Measurements from ENCODE around the gene HAUS8. TPM values are rescaled to one million over a fixed set of nuclear protein-coding genes. Genes with fewer than 3 reads are reported as not detected.
A peak's percentile ranks its signal among the peaks of the same experiment; 100 is the strongest.

The HAUS8 gene
- total RNA-seq, 6 experiments from 2014 or later, result 7.6 to 13.2 (median 12.2) TPM

GRCh38 chr19:17078036-17078919, 3.0 kb upstream of the HAUS8 start:
- no peaks in the 10 kb centered on the region for H3K9me3 Mint-ChIP-seq
- peaks cover 4% of the 10 kb centered on the region for H3K27me3 Mint-ChIP-seq (ENCODE audit: insufficient read depth)
- peak overlapping the region; percentile 99 for H3K27ac Mint-ChIP-seq
- TF ChIP-seq, protein P1, sequence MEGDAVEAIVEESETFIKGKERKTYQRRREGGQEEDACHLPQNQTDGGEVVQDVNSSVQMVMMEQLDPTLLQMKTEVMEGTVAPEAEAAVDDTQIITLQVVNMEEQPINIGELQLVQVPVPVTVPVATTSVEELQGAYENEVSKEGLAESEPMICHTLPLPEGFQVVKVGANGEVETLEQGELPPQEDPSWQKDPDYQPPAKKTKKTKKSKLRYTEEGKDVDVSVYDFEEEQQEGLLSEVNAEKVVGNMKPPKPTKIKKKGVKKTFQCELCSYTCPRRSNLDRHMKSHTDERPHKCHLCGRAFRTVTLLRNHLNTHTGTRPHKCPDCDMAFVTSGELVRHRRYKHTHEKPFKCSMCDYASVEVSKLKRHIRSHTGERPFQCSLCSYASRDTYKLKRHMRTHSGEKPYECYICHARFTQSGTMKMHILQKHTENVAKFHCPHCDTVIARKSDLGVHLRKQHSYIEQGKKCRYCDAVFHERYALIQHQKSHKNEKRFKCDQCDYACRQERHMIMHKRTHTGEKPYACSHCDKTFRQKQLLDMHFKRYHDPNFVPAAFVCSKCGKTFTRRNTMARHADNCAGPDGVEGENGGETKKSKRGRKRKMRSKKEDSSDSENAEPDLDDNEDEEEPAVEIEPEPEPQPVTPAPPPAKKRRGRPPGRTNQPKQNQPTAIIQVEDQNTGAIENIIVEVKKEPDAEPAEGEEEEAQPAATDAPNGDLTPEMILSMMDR (IDR thresholded peaks at IDR 0.05), result no peak
- H3K36me3 Mint-ChIP-seq (ENCODE audit: low read depth), result peaks cover 9% of the 10 kb centered on the region
- DNase-seq, result no peak
- peaks cover 68% of the 10 kb centered on the region for H3K4me1 Mint-ChIP-seq (ENCODE audit: low read depth)
- H3K4me3 Mint-ChIP-seq, result peak overlapping the region; percentile 94

- peak overlapping the region; percentile 94 for H3K4me3 Mint-ChIP-seq
- no peak for DNase-seq
- peaks cover 4% of the 10 kb centered on the region for H3K27me3 Mint-ChIP-seq (ENCODE audit: insufficient read depth)
- TF ChIP-seq, protein P1 (IDR thresholded peaks at IDR 0.05), result no peak
- H3K36me3 Mint-ChIP-seq (ENCODE audit: low read depth), result peaks cover 9% of the 10 kb centered on the region
- peak overlapping the region; percentile 99 for H3K27ac Mint-ChIP-seq
- H3K4me1 Mint-ChIP-seq (ENCODE audit: low read depth), result peaks cover 71% of the 10 kb centered on the region
- H3K9me3 Mint-ChIP-seq, result no peaks in the 10 kb centered on the region
Observed at GRCh38 chr19:17077447-17078028, 2.3 kb upstream of the HAUS8 start.

- peaks cover 61% of the 10 kb centered on the region for H3K4me1 Mint-ChIP-seq (ENCODE audit: low read depth)
- peaks cover 9% of the 10 kb centered on the region for H3K36me3 Mint-ChIP-seq (ENCODE audit: low read depth)
- H3K9me3 Mint-ChIP-seq, result no peaks in the 10 kb centered on the region
- TF ChIP-seq, protein P1 (IDR thresholded peaks at IDR 0.05), result no peak
- H3K27me3 Mint-ChIP-seq (ENCODE audit: insufficient read depth), result peaks cover 4% of the 10 kb centered on the region
- DNase-seq, result no peak
- peak overlapping the region; percentile 94 for H3K4me3 Mint-ChIP-seq
- peak overlapping the region; percentile 99 for H3K27ac Mint-ChIP-seq
Observed at GRCh38 chr19:17076543-17076991, 1.3 kb upstream of the HAUS8 start.

GRCh38 chr19:17075864-17076542, 751 bp upstream of the HAUS8 start:
- Mint-ChIP-seq H3K27me3 (ENCODE audit: insufficient read depth) (peaks cover 4% of the 10 kb centered on the region), H3K27ac (peak overlapping the region; percentile 99), H3K4me1 (ENCODE audit: low read depth) (peaks cover 56% of the 10 kb centered on the region), H3K36me3 (ENCODE audit: low read depth) (peaks cover 9% of the 10 kb centered on the region), H3K9me3 (no peaks in the 10 kb centered on the region), H3K4me3 (peak overlapping the region; percentile 94)
- no peak for DNase-seq
- TF ChIP-seq, protein P1 (IDR thresholded peaks at IDR 0.05), result no peak

- no peak for DNase-seq
- peaks cover 49% of the 10 kb centered on the region for H3K4me1 Mint-ChIP-seq (ENCODE audit: low read depth)
- peak overlapping the region; percentile 89 for H3K27ac Mint-ChIP-seq
- peaks cover 9% of the 10 kb centered on the region for H3K36me3 Mint-ChIP-seq (ENCODE audit: low read depth)
- no peaks in the 10 kb centered on the region for H3K9me3 Mint-ChIP-seq
- TF ChIP-seq, protein P1 (IDR thresholded peaks at IDR 0.05), result no peak
- H3K27me3 Mint-ChIP-seq (ENCODE audit: insufficient read depth), result peaks cover 5% of the 10 kb centered on the region
- H3K4me3 Mint-ChIP-seq, result peak overlapping the region; percentile 93
Observed at GRCh38 chr19:17074634-17075034, 618 bp downstream of the HAUS8 start.
